GM12865 (cell line): ENCODE results near the gene KLRD1.
"Not testable (repeated sequence)": the region's sequence is repeated elsewhere in the genome, so short reads cannot be mapped to it uniquely, and the experiment has no call there.

Experiments
- DNase-seq: peaks from one replicate; pipeline ENCODE4 v3.0.0; 2010; ENCODE audit warnings: low read depth
- H3K4me3 ChIP-seq: 2 replicates; pipeline ENCODE4 v1.5.1; 2011; ENCODE audit warnings: mild to moderate bottlenecking, low read depth, low read length, control low read depth
- TF ChIP-seq, protein P1 (sequence below): IDR thresholded peaks from 2 replicates; pipeline ENCODE4 v1.5.1; 2011; ENCODE audit warnings: low read length, control low read depth, low read depth, inconsistent platforms; ENCODE audit not compliant: insufficient read depth; ENCODE audit errors: missing control alignments

KLRD1 gene

GRCh38 chr12:10368206-10369171, 60.8 kb downstream of the KLRD1 start:
- H3K4me3 ChIP-seq, result no peak overlapping the region
- TF ChIP-seq, protein P1, sequence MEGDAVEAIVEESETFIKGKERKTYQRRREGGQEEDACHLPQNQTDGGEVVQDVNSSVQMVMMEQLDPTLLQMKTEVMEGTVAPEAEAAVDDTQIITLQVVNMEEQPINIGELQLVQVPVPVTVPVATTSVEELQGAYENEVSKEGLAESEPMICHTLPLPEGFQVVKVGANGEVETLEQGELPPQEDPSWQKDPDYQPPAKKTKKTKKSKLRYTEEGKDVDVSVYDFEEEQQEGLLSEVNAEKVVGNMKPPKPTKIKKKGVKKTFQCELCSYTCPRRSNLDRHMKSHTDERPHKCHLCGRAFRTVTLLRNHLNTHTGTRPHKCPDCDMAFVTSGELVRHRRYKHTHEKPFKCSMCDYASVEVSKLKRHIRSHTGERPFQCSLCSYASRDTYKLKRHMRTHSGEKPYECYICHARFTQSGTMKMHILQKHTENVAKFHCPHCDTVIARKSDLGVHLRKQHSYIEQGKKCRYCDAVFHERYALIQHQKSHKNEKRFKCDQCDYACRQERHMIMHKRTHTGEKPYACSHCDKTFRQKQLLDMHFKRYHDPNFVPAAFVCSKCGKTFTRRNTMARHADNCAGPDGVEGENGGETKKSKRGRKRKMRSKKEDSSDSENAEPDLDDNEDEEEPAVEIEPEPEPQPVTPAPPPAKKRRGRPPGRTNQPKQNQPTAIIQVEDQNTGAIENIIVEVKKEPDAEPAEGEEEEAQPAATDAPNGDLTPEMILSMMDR, result no peak
- DNase-seq, result no peak

- TF ChIP-seq, protein P1, result no peak
- no peak overlapping the region for H3K4me3 ChIP-seq
- no peak for DNase-seq
Measured at GRCh38 chr12:10369557-10370415, 62.1 kb downstream of the KLRD1 start.

GRCh38 chr12:10371893-10372535, 64.3 kb downstream of the KLRD1 start:
- H3K4me3 ChIP-seq, DNase-seq: not testable (repeated sequence)

GRCh38 chr12:10372559-10372958, 64.9 kb downstream of the KLRD1 start:
- no peak overlapping the region for H3K4me3 ChIP-seq
- TF ChIP-seq, protein P1, result no peak
- DNase-seq, result no peak

DNA sequence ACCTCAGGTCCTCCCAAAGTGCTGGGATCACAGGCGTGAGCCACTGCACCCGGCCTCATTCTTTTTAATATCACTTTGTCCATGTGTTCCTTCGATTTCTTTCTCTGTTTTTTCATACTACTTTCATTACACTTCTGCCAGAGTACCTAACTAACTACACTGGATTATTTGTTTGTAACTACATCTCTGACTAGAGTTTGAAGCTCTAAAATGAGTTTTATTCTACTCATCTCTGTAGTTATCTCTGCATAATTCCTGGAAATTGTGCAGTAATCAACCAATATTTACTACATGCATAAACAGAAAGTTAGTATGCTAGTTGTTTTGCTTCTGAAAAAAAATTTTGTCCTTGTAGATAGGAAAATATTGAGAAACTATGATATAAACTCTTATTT, 67.0 kb downstream of the KLRD1 start:
- no peak for DNase-seq
- TF ChIP-seq, protein P1, result no peak
- no peak overlapping the region for H3K4me3 ChIP-seq

- DNase-seq, H3K4me3 ChIP-seq: not testable (repeated sequence)
Measured at GRCh38 chr12:10378737-10379136, 71.1 kb downstream of the KLRD1 start.
